ENCODE data around the gene KRT222. TPM values are rescaled to one million over a fixed set of nuclear protein-coding genes. Genes with fewer than 3 reads are reported as not detected.
A peak's percentile ranks its signal among the peaks of the same experiment; 100 is the strongest.

KRT222 gene
- total RNA-seq, 1 donor from 2014 or later: 1.3 TPM

- Histone ChIP-seq H3K36me3 (peaks cover 28% of the 10 kb centered on the region), H3K9me3 (no peaks in the 10 kb centered on the region), H3K4me3 (peak within 1 kb of the TSS; percentile 88), H3K27me3 (ENCODE audit: low read depth) (no peaks in the 10 kb centered on the region), H3K27ac (peak within 1 kb of the TSS; percentile 97), H3K4me1 (peaks cover 41% of the 10 kb centered on the region)
- no peak for TF ChIP-seq CTCF (IDR thresholded peaks at IDR 0.05)
- peak; percentile 94 to 95 for ATAC-seq
- peak; percentile 82 for DNase-seq
- intact Hi-C loops (cut with DNase I): no loop called here
These were observed 17.2 kb downstream of the KRT222 start, which contains the start of gene SMARCE1 for GRCh38 chr17:40647624-40648383. TSS of gene SMARCE1 (minus strand) at chr17:40647818. CDS start at chr17:40645802, 2,016 bp downstream.

- ATAC-seq (peak; percentile 47 to 78), DNase-seq (no peak)
- intact Hi-C loops (cut with DNase I): no loop called here
These were observed 18.0 kb downstream of the KRT222 start for GRCh38 chr17:40646791-40647623.

GRCh38 chr17:40645943-40646342 lies 19.0 kb downstream of the KRT222 start:
- Histone ChIP-seq H3K4me1 (peaks cover 41% of the 10 kb centered on the region), H3K27me3 (ENCODE audit: low read depth) (no peaks in the 10 kb centered on the region), H3K27ac (no peak overlapping the region), H3K4me3 (peak overlapping the region; percentile 88), H3K9me3 (no peaks in the 10 kb centered on the region), H3K36me3 (peaks cover 47% of the 10 kb centered on the region)
- no peak for TF ChIP-seq CTCF (IDR thresholded peaks at IDR 0.05)
- ATAC-seq: no peak
- intact Hi-C loops (cut with DNase I): no loop called here
- no peak for DNase-seq

More at GRCh38 chr17:40646791-40647623, 18.0 kb downstream of the KRT222 start:
- no peak for TF ChIP-seq CTCF (IDR thresholded peaks at IDR 0.05)
- H3K27ac ChIP-seq: peak overlapping the region; percentile 97
- no peaks in the 10 kb centered on the region for H3K27me3 ChIP-seq (ENCODE audit: low read depth)
- H3K4me1 ChIP-seq: peaks cover 41% of the 10 kb centered on the region
- H3K36me3 ChIP-seq: peaks cover 36% of the 10 kb centered on the region
- no peaks in the 10 kb centered on the region for H3K9me3 ChIP-seq
- peak overlapping the region; percentile 88 for H3K4me3 ChIP-seq

GRCh38 chr17:40645291-40645690 lies 19.7 kb downstream of the KRT222 start:
- intact Hi-C loops (cut with DNase I): no loop called here
- ATAC-seq: no peak

More at GRCh38 chr17:40645291-40645690, 19.7 kb downstream of the KRT222 start:
- no peaks in the 10 kb centered on the region for H3K9me3 ChIP-seq
- H3K36me3 ChIP-seq: peaks cover 53% of the 10 kb centered on the region
- H3K27ac ChIP-seq: no peak overlapping the region
- peaks cover 41% of the 10 kb centered on the region for H3K4me1 ChIP-seq
- no peak for DNase-seq
- TF ChIP-seq CTCF (IDR thresholded peaks at IDR 0.05): no peak
- H3K4me3 ChIP-seq: no peak overlapping the region
- no peaks in the 10 kb centered on the region for H3K27me3 ChIP-seq (ENCODE audit: low read depth)

Data from lower lobe of right lung (tissue), 2 donors.